ENCODE measurements around the gene SUPT20HL2. TPM values are rescaled to one million over a fixed set of nuclear protein-coding genes. Genes with fewer than 3 reads are reported as not detected.
"Not testable (repeated sequence)": the region's sequence is repeated elsewhere in the genome, so short reads cannot be mapped to it uniquely, and the experiment has no call there.

The SUPT20HL2 gene
- total and polyA plus RNA-seq, 2 of the 8 experiments (the other 6 are each of a cell fraction or from before 2014, with no cell fraction given), result not detected

- H2BK120ac ChIP-seq (replicated peaks; ENCODE audit: low read depth, low read length); DNase-seq (ENCODE audit: low read depth in 1 of 2, low spot score in 2 of 2); H4K20me1 ChIP-seq (replicated peaks in 1 of 2; ENCODE audit: control insufficient read depth in 1 of 2, insufficient read depth in 2 of 2, low read length in 2 of 2); H3K14ac ChIP-seq (ENCODE audit: insufficient read length); H2AK5ac ChIP-seq (ENCODE audit: low read depth, low read length); H3K36me3 ChIP-seq (ENCODE audit: control insufficient read depth in 2 of 4, insufficient read depth in 4 of 4, low read length in 3 of 4); H3K23me2 ChIP-seq (ENCODE audit: low read depth, low read length); FAIRE-seq; H3K4me1 ChIP-seq (replicated peaks in 1 of 4; ENCODE audit: control insufficient read depth in 3 of 4, insufficient read depth in 4 of 4, low read length in 3 of 4); H3K79me2 ChIP-seq (ENCODE audit: control insufficient read depth in 1 of 2, insufficient read depth in 2 of 2, low read length in 2 of 2); H2BK15ac ChIP-seq (ENCODE audit: low read length); H3K9ac ChIP-seq (replicated peaks in 1 of 4; ENCODE audit: extremely low read depth in 1 of 4, low read depth in 3 of 4, low read length in 3 of 4); H3K27me3 ChIP-seq (replicated peaks in 1 of 4; ENCODE audit: control insufficient read depth in 3 of 4, extremely low read depth in 1 of 4, insufficient read depth in 3 of 4, low read length in 3 of 4); H4K91ac ChIP-seq (replicated peaks; ENCODE audit: insufficient read length, low read length); H4K8ac ChIP-seq (ENCODE audit: extremely low read depth, insufficient read depth, low read length); H3K27ac ChIP-seq (ENCODE audit: low read depth, low read length); H4K5ac ChIP-seq (ENCODE audit: insufficient read length, low read depth, low read length); H2AFZ ChIP-seq (ENCODE audit: low read length); H3K56ac ChIP-seq (replicated peaks; ENCODE audit: insufficient read length, low read depth, low read length); H3K4me3 ChIP-seq (ENCODE audit: extremely low read depth in 1 of 4, insufficient read depth in 2 of 4, low read depth in 3 of 4, low read length in 4 of 4); H3K23ac ChIP-seq (ENCODE audit: insufficient read length); H3K79me1 ChIP-seq (ENCODE audit: low read depth, low read length); H3K9me3 ChIP-seq (ENCODE audit: insufficient read depth in 2 of 2, low read depth in 1 of 2, low read length in 1 of 2); H3K18ac ChIP-seq (ENCODE audit: extremely low read depth, low read length); H2BK12ac ChIP-seq (ENCODE audit: low read depth, low read length); H2BK20ac ChIP-seq (ENCODE audit: low read length); H3K4ac ChIP-seq (replicated peaks; ENCODE audit: insufficient read length, low read depth, low read length); H2BK5ac ChIP-seq (ENCODE audit: low read depth, low read length); H3K4me2 ChIP-seq (ENCODE audit: insufficient read depth in 1 of 2, low read depth in 2 of 2, low read length in 2 of 2): not testable (repeated sequence)
- CTCF ChIA-PET (ENCODE audit: partially characterized antibody), result interaction anchor here (1.4 kb wide), 1 partner anchor 52 kb away, joined by 3 read pairs; no protein-coding TSS in a partner anchor
- POLR2A ChIA-PET (ENCODE audit: partially characterized antibody), result interaction anchor here (1.4 kb wide), 1 partner anchor 11 kb away, joined by 4 read pairs; no protein-coding TSS in a partner anchor
- WGBS, 2 experiments (ENCODE audit: extremely low coverage in 1 of 2, insufficient coverage in 1 of 2, insufficient read length in 1 of 2, insufficient replicate concordance in 2 of 2, low coverage in 1 of 2, low lambda C conversion rate in 2 of 2, missing lambda C conversion rate in 1 of 2), result 100% methylated on average over 5 of the region's 6 CpGs; no CpG with 5 or more reads in 1 of the 2 experiments
Observed at GRCh38 chrX:24312249-24312607, 1.6 kb downstream of the SUPT20HL2 start.
